Measurements from ENCODE around the gene ZBTB34.

ZBTB34 gene

DNA sequence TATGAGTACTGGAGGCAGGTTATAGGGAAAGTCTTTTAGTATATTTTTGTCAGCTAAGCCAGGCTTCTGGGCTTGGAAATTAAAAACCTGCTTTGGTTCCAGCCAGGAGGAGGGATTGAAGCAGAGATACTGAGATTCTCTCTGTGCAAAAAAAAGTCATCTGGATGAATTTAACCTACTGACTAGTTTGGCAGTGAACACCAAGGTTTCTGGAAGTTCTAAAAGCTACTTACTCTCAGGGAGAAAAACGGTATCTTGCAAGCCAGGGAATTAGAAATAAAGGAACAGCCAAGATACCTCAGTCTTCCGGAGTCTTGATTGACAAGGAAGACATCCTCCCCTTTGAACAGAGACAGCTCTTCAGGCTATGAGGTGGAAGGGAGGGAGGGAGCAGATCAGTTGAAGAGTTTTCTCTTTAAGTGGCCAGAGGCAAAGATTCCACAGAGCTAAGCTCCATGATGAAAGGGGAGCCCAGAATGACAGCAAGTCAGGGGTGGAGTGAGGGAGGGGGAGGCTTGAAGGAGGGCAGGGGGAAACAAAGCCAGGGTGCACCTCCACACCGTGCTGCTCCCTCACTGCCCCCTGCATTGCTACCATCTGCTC is 8.3 kb upstream of the ZBTB34 start:
- no peak overlapping the region for H3K4me3 ChIP-seq (ENCODE audit: low read depth, low read length)
- DNase-seq (ENCODE audit: low read depth, low spot score), result no peak
- TF ChIP-seq, protein P1, sequence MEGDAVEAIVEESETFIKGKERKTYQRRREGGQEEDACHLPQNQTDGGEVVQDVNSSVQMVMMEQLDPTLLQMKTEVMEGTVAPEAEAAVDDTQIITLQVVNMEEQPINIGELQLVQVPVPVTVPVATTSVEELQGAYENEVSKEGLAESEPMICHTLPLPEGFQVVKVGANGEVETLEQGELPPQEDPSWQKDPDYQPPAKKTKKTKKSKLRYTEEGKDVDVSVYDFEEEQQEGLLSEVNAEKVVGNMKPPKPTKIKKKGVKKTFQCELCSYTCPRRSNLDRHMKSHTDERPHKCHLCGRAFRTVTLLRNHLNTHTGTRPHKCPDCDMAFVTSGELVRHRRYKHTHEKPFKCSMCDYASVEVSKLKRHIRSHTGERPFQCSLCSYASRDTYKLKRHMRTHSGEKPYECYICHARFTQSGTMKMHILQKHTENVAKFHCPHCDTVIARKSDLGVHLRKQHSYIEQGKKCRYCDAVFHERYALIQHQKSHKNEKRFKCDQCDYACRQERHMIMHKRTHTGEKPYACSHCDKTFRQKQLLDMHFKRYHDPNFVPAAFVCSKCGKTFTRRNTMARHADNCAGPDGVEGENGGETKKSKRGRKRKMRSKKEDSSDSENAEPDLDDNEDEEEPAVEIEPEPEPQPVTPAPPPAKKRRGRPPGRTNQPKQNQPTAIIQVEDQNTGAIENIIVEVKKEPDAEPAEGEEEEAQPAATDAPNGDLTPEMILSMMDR (IDR thresholded peaks at IDR 0.05; ENCODE audit: low read depth, low read length), result no peak
- in situ Hi-C loops (cut with HindIII; ENCODE audit: low sequenced_read_pairs), result no loop called here

DNA sequence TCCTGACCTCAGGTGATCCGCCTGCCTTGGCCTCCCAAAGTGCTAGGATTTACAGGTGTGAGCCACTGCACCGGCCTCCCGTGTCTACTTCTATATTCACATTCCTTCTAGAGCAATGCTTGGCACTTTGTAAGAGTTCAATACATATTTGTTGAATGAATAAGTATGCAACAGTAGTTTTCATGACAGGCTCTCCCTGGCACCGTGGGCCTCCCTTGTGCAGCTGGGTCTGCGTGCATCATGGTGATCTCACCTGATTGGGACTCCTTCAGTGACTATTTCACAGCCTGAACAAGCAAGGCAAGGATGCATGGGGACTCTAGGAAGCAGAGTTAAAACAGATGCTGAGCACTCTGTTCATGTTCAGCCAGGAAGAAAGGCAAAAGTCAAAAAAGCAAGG is 6.8 kb upstream of the ZBTB34 start:
- DNase-seq (ENCODE audit: low read depth, low spot score), result peak; percentile 28
- TF ChIP-seq, protein P1 (IDR thresholded peaks at IDR 0.05; ENCODE audit: low read depth, low read length), result no peak
- in situ Hi-C loops (cut with HindIII; ENCODE audit: low sequenced_read_pairs), result no loop called here
- no peak overlapping the region for H3K4me3 ChIP-seq (ENCODE audit: low read depth, low read length)

DNA sequence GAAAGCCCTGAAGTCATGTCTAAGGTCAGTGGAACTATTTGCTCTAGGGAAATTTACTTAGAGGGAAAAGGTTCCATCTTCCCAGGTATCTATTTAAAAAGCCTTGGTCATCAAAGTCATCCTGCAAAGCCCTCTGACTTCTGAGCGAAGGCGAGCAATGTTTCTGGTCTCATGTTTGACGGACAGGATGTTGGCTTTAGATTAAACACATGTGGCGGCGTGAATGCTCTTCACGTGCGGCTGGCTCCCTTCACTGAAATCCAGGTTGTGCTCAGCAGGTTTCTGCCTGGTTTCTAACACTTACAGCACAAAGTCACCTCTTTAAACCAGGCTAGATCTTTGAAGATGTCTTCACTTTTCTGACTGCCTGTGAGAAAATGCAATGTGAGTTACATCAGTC is 5.7 kb upstream of the ZBTB34 start:
- no peak for DNase-seq (ENCODE audit: low read depth, low spot score)
- in situ Hi-C loops (cut with HindIII; ENCODE audit: low sequenced_read_pairs), result no loop called here
- H3K4me3 ChIP-seq (ENCODE audit: low read depth, low read length), result no peak overlapping the region
- TF ChIP-seq, protein P1 (IDR thresholded peaks at IDR 0.05; ENCODE audit: low read depth, low read length), result no peak

DNA sequence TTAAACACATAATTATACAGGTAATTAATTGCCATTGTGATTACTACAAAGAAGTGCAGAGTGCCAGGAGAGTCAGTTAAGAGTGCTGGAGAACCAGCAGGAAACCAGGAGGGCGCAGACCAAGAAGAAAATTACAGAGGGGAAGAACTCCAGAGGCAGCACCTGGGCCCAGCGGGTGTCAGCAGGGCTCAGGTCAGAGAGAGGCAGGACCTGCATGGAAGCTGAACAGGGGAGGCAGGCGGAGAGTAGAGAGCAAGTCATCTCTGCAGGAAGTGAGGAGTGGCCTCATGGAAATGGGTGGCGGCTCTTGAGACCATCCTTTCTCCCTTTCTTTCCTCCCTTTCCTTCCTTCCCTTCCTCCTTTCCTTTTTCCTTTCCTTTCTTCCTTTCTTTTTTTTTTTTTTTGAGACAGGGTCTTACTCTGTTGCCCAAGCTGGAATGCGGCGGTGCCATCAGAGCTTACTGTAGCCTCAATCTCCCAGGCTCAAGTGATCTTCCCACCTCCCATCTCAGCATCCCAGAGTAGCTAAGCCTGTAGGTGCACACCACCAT is 4.0 kb upstream of the ZBTB34 start:
- H3K4me3 ChIP-seq (ENCODE audit: low read depth, low read length), result no peak overlapping the region
- TF ChIP-seq, protein P1 (IDR thresholded peaks at IDR 0.05; ENCODE audit: low read depth, low read length), result no peak
- in situ Hi-C loops (cut with HindIII; ENCODE audit: low sequenced_read_pairs), result no loop called here
- no peak for DNase-seq (ENCODE audit: low read depth, low spot score)

DNA sequence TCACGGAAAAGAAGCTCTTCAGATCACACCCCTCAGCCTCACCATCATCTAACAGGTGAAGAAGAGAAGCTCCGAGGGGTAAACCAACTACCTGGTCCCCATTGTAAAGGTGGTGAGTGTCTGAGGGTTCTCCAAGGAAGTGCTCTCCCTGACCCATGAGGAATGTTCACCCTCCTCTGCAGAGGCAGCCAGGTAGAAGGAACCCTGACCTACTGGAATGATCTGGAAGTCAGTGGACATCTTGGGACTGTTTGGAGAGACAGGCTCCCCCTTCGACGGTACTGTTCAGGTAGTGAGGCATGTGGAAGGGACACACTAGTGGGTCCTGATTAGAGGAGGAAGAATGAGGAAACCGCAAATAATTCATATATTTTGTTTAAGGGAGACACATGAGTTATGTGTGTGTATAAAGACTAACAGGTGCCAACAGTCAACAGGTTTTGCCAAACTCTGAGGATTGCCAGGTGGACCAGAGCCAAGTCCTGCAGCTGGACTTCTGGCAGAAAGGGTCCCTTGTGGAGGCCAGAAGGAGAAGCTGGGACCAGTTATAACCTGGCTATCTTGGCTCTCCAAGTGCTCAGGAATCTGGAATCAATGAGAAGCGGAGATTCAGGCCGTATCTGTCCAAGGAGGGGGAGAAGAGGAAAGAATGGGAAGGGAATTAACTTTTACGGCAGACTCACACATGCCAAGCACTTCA is 3.0 kb upstream of the ZBTB34 start:
- H3K4me3 ChIP-seq (ENCODE audit: low read depth, low read length), result no peak overlapping the region
- DNase-seq (ENCODE audit: low read depth, low spot score), result no peak
- in situ Hi-C loops (cut with HindIII; ENCODE audit: low sequenced_read_pairs), result no loop called here
- TF ChIP-seq, protein P1 (IDR thresholded peaks at IDR 0.05; ENCODE audit: low read depth, low read length), result no peak

DNA sequence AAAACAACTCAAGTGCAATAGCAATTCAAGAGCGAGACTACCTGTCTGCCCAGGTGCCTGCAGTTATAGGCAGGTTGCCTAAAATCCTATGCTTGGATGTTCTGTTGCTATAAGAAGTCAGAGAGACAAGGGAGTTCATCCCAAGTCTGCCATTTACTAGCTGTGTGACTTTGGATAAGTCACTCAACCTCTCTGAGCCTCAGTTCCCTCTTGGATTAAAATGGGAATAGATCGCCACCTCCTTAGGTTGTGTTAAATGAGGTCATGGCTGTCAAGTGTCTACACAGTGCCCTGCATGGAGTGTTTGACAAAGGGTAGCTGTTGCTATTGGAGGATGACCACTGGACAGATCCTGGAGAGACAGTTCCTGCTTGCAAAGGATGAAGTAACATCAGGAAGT is 1.3 kb upstream of the ZBTB34 start:
- in situ Hi-C loops (cut with HindIII; ENCODE audit: low sequenced_read_pairs), result no loop called here
- TF ChIP-seq, protein P1 (IDR thresholded peaks at IDR 0.05; ENCODE audit: low read depth, low read length), result no peak
- no peak for DNase-seq (ENCODE audit: low read depth, low spot score)
- H3K4me3 ChIP-seq (ENCODE audit: low read depth, low read length), result no peak overlapping the region

All from astrocyte of the spinal cord (primary cell).